ENCODE results near the gene HOXB13. TPM values are rescaled to one million over a fixed set of nuclear protein-coding genes. Genes with fewer than 3 reads are reported as not detected.

The HOXB13 gene
- total RNA-seq, 5 donors from 2014 or later (not counting 1 experiment from before 2014, with no cell fraction given) = 0.13 TPM; not detected in 4

DNA sequence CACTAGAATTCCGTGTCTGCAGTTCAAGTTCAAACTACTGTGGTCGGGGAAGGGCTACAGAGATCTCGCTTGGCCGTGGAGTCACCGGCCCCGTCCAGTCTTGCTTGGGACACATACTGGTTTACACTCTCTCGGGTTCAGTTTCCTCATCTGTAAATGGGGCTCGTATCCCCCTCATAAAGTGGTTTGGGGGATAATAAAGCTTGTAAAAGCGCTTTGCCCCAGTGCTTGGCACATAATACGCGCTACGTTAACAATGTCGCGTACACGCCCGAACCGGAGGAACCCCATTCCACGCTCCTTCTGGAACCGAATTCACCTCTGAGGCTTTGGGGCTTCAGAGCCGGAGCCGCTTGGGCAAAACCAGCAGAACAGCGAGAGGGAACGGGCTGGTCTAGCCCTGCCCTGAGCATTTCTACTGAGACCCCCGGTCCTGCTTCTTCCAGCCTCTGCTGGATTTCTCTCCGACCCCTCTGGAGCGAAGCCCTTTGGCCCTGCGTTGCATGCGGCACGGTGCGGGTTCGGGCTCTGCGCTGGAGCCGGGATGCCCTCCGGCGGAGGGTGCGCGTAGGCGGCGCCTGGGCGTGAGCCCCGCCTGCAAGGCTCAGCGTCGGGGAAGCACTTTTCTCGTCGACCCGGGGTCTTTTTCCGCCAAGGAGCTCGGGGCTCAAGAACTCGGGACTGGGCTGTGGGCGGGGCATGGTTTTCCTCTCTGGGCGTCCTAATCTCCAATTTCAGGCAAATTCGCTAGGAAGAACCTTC is 26.1 kb upstream of the HOXB13 start:
- ChIA-PET CTCF (interaction anchor here in 1 of 2 donors (0.6 kb wide), 1 partner anchor 181 kb away, joined by 7 read pairs; no protein-coding TSS in a partner anchor), POLR2A (no interaction called here)
- H3K27ac ChIP-seq (ENCODE audit: low read length) = no peak overlapping the region
- H3K9me3 Mint-ChIP-seq = no peaks in the 10 kb centered on the region
- WGBS (ENCODE audit: insufficient coverage) = 12% methylated on average over 44 of the region's 52 CpGs
- H3K4me1 ChIP-seq (ENCODE audit: control insufficient read depth in 1 of 2, extremely low read depth in 1 of 2, insufficient read depth in 2 of 2, low read length in 2 of 2) = peaks cover 2 to 20% of the 10 kb centered on the region in 2 experiments
- peak overlapping the region in 1 of 3 donors; percentile 25 for H3K4me3 Mint-ChIP-seq
- peaks cover 34 to 82% of the 10 kb centered on the region in 2 experiments for H3K27me3 ChIP-seq (replicated peaks in 1 of 2; ENCODE audit: control insufficient read depth in 2 of 2, extremely low read depth in 1 of 2, insufficient read depth in 2 of 2, low read length in 1 of 2)
- H3K27me3 Mint-ChIP-seq = peaks cover 70 to 89% of the 10 kb centered on the region in 2 donors
- H3K4me3 ChIP-seq (ENCODE audit: control insufficient read depth in 1 of 2, extremely low read depth in 1 of 2, low read length in 1 of 2) = peak overlapping the region in 1 of 2 donors; percentile 38
- no peaks in the 10 kb centered on the region for H3K9me3 ChIP-seq
- peaks cover 19 to 22% (median 21%) of the 10 kb centered on the region in 3 donors for H3K4me1 Mint-ChIP-seq
- DNase-seq (no peak), ATAC-seq (replicated peaks in 1 of 4) (peak in 2 of 4 experiments; percentile 37 to 43)
- no peaks in the 10 kb centered on the region for H3K36me3 ChIP-seq (ENCODE audit: control insufficient read depth in 2 of 2, extremely low read depth in 1 of 2, insufficient read depth in 1 of 2, low read length in 1 of 2)
- no peaks in the 10 kb centered on the region for H3K36me3 Mint-ChIP-seq
- H3K27ac Mint-ChIP-seq = peak overlapping the region in 1 of 2 donors; percentile 36

- Histone ChIP-seq H3K4me1 (ENCODE audit: control insufficient read depth in 1 of 2, extremely low read depth in 1 of 2, insufficient read depth in 2 of 2, low read length in 2 of 2) (peaks cover 2 to 20% of the 10 kb centered on the region in 2 experiments), H3K36me3 (ENCODE audit: control insufficient read depth in 2 of 2, extremely low read depth in 1 of 2, insufficient read depth in 1 of 2, low read length in 1 of 2) (no peaks in the 10 kb centered on the region), H3K27me3 (replicated peaks in 1 of 2; ENCODE audit: control insufficient read depth in 2 of 2, extremely low read depth in 1 of 2, insufficient read depth in 2 of 2, low read length in 1 of 2) (peaks cover 41 to 85% of the 10 kb centered on the region in 2 experiments), H3K4me3 (ENCODE audit: control insufficient read depth in 1 of 2, extremely low read depth in 1 of 2, low read length in 1 of 2) (peak overlapping the region in 1 of 2 donors; percentile 23), H3K9me3 (no peaks in the 10 kb centered on the region), H3K27ac (ENCODE audit: low read length) (no peak overlapping the region)
- no peak for ATAC-seq (replicated peaks in 1 of 4)
- no peak for DNase-seq
- peak overlapping the region in 1 of 2 donors; percentile 48 for H3K27ac Mint-ChIP-seq
- POLR2A ChIA-PET = no interaction called here
- peaks cover 69 to 90% of the 10 kb centered on the region in 2 donors for H3K27me3 Mint-ChIP-seq
- 20% methylated on average over 16 of the region's 22 CpGs for WGBS (ENCODE audit: insufficient coverage)
- H3K4me1 Mint-ChIP-seq = peaks cover 19 to 22% (median 21%) of the 10 kb centered on the region in 3 donors
- H3K9me3 Mint-ChIP-seq = no peaks in the 10 kb centered on the region
- peak overlapping the region in 1 of 3 donors; percentile 25 for H3K4me3 Mint-ChIP-seq
- CTCF ChIA-PET = interaction anchor here in 1 of 2 donors (0.6 kb wide), 1 partner anchor 182 kb away, joined by 7 read pairs; no protein-coding TSS in a partner anchor
- no peaks in the 10 kb centered on the region for H3K36me3 Mint-ChIP-seq
Observed at GRCh38 chr17:48753794-48754499, 25.4 kb upstream of the HOXB13 start.

GRCh38 chr17:48752399-48753288 is 24.1 kb upstream of the HOXB13 start:
- ATAC-seq (replicated peaks in 1 of 4) = no peak
- H3K4me3 ChIP-seq (ENCODE audit: control insufficient read depth in 1 of 2, extremely low read depth in 1 of 2, low read length in 1 of 2) = no peak overlapping the region
- H3K4me1 ChIP-seq (ENCODE audit: control insufficient read depth in 1 of 2, extremely low read depth in 1 of 2, insufficient read depth in 2 of 2, low read length in 2 of 2) = peaks cover 2 to 22% of the 10 kb centered on the region in 2 experiments
- ChIA-PET POLR2A (interaction anchor here in 1 of 2 donors (0.6 kb wide), 1 partner anchor 10 kb away, joined by 4 read pairs; no protein-coding TSS in a partner anchor), CTCF (interaction anchor here (0.6 to 1.6 kb wide), 2 partner anchors 29 to 57 kb away, joined by 4 to 14 read pairs; no protein-coding TSS in a partner anchor)
- Mint-ChIP-seq H3K27me3 (peaks cover 73 to 91% of the 10 kb centered on the region in 2 donors), H3K27ac (no peak overlapping the region), H3K4me1 (peaks cover 19 to 22% (median 21%) of the 10 kb centered on the region in 3 donors), H3K4me3 (no peak overlapping the region), H3K9me3 (no peaks in the 10 kb centered on the region), H3K36me3 (no peaks in the 10 kb centered on the region)
- no peaks in the 10 kb centered on the region for H3K9me3 ChIP-seq
- peaks cover 49 to 82% of the 10 kb centered on the region in 2 experiments for H3K27me3 ChIP-seq (replicated peaks in 1 of 2; ENCODE audit: control insufficient read depth in 2 of 2, extremely low read depth in 1 of 2, insufficient read depth in 2 of 2, low read length in 1 of 2)
- no peak for DNase-seq
- H3K27ac ChIP-seq (ENCODE audit: low read length) = no peak overlapping the region
- no peaks in the 10 kb centered on the region for H3K36me3 ChIP-seq (ENCODE audit: control insufficient read depth in 2 of 2, extremely low read depth in 1 of 2, insufficient read depth in 1 of 2, low read length in 1 of 2)
- WGBS (ENCODE audit: insufficient coverage) = 10% methylated on average over 31 of the region's 43 CpGs

GRCh38 chr17:48751733-48752398 is 23.3 kb upstream of the HOXB13 start:
- Mint-ChIP-seq H3K27me3 (peaks cover 76 to 92% of the 10 kb centered on the region in 2 donors), H3K9me3 (no peaks in the 10 kb centered on the region), H3K27ac (peak overlapping the region in 1 of 2 donors; percentile 19), H3K4me1 (peaks cover 19 to 25% (median 21%) of the 10 kb centered on the region in 3 donors), H3K4me3 (no peak overlapping the region), H3K36me3 (no peaks in the 10 kb centered on the region)
- CTCF ChIA-PET = interaction anchor here in 1 of 2 donors (0.6 to 1.6 kb wide), 3 partner anchors 28 to 127 kb away, joined by 3 to 14 read pairs (median 3); no protein-coding TSS in a partner anchor
- Histone ChIP-seq H3K4me3 (ENCODE audit: control insufficient read depth in 1 of 2, extremely low read depth in 1 of 2, low read length in 1 of 2) (no peak overlapping the region), H3K9me3 (no peaks in the 10 kb centered on the region), H3K36me3 (ENCODE audit: control insufficient read depth in 2 of 2, extremely low read depth in 1 of 2, insufficient read depth in 1 of 2, low read length in 1 of 2) (no peaks in the 10 kb centered on the region), H3K27me3 (replicated peaks in 1 of 2; ENCODE audit: control insufficient read depth in 2 of 2, extremely low read depth in 1 of 2, insufficient read depth in 2 of 2, low read length in 1 of 2) (peaks cover 51 to 83% of the 10 kb centered on the region in 2 experiments), H3K4me1 (ENCODE audit: control insufficient read depth in 1 of 2, extremely low read depth in 1 of 2, insufficient read depth in 2 of 2, low read length in 2 of 2) (peaks cover 2 to 29% of the 10 kb centered on the region in 2 experiments), H3K27ac (ENCODE audit: low read length) (no peak overlapping the region)
- POLR2A ChIA-PET = interaction anchor here in 1 of 2 donors (0.5 to 0.6 kb wide), 2 partner anchors 9 to 172 kb away, joined by 4 to 8 read pairs; no protein-coding TSS in a partner anchor
- DNase-seq = no peak
- no peak for ATAC-seq (replicated peaks in 1 of 4)
- 3% methylated on average over 8 of the region's 13 CpGs for WGBS (ENCODE audit: insufficient coverage)

- Histone ChIP-seq H3K27me3 (replicated peaks in 1 of 2; ENCODE audit: control insufficient read depth in 2 of 2, extremely low read depth in 1 of 2, insufficient read depth in 2 of 2, low read length in 1 of 2) (peaks cover 55 to 84% of the 10 kb centered on the region in 2 experiments), H3K36me3 (ENCODE audit: control insufficient read depth in 2 of 2, extremely low read depth in 1 of 2, insufficient read depth in 1 of 2, low read length in 1 of 2) (no peaks in the 10 kb centered on the region), H3K9me3 (no peaks in the 10 kb centered on the region), H3K4me1 (ENCODE audit: control insufficient read depth in 1 of 2, extremely low read depth in 1 of 2, insufficient read depth in 2 of 2, low read length in 2 of 2) (peaks cover 2 to 35% of the 10 kb centered on the region in 2 experiments), H3K27ac (ENCODE audit: low read length) (no peak overlapping the region), H3K4me3 (ENCODE audit: control insufficient read depth in 1 of 2, extremely low read depth in 1 of 2, low read length in 1 of 2) (no peak overlapping the region)
- DNase-seq (no peak), ATAC-seq (replicated peaks in 1 of 4) (no peak)
- CTCF ChIA-PET = interaction anchor here (0.6 to 1.6 kb wide), 6 partner anchors 17 to 128 kb away, joined by 3 to 14 read pairs (median 3); partner anchors contain the start of gene HOXB13 (in 1 of the 2)
- H3K4me3 Mint-ChIP-seq = no peak overlapping the region
- no peak overlapping the region for H3K27ac Mint-ChIP-seq
- POLR2A ChIA-PET = interaction anchor here in 1 of 2 donors (0.5 kb wide), 1 partner anchor 171 kb away, joined by 8 read pairs; no protein-coding TSS in a partner anchor
- peaks cover 19 to 30% (median 21%) of the 10 kb centered on the region in 3 donors for H3K4me1 Mint-ChIP-seq
- H3K9me3 Mint-ChIP-seq = no peaks in the 10 kb centered on the region
- no CpG with 5 or more reads among the region's 3 CpGs for WGBS (ENCODE audit: insufficient coverage)
- peaks cover 77 to 93% of the 10 kb centered on the region in 2 donors for H3K27me3 Mint-ChIP-seq
- H3K36me3 Mint-ChIP-seq = no peaks in the 10 kb centered on the region
Observed at GRCh38 chr17:48751172-48751571, 22.6 kb upstream of the HOXB13 start.
